GM23338 (cell line): ENCODE results near the gene ZNF23. TPM values are rescaled to one million over a fixed set of nuclear protein-coding genes. Genes with fewer than 3 reads are reported as not detected.

ENCODE experiments used
- ATAC-seq: fragments of 200-7000 bp; cut with Tn5 transposase; 3 replicates; pipeline ENCODE4 v1.9.1; 2020
- DNase-seq: peaks from one replicate; pipeline ENCODE4 v3.0.0-alpha.2; 2015; ENCODE audit warnings: low spot score
- H2AFZ ChIP-seq: fragments of 200-600 bp; sonication (generic); 2 replicates; pipeline ENCODE4 v1.8.0; 2016; ENCODE audit warnings: antibody characterized with exemption, mild to moderate bottlenecking, moderate library complexity
- H3F3A ChIP-seq: fragments of 200-600 bp; sonication (generic); replicated peaks from 2 replicates; pipeline ENCODE4 v1.8.0; 2017; ENCODE audit warnings: antibody characterized with exemption, mixed run types, low read depth
- H3K27ac ChIP-seq: fragments of 200-600 bp; sonication (generic); 2 replicates; pipeline ENCODE4 v1.6.1; 2016; ENCODE audit warnings: low read depth
- H3K27me3 ChIP-seq: fragments of 200-600 bp; sonication (generic); 2 replicates; pipeline ENCODE4 v1.8.0; 2016; ENCODE audit warnings: mild to moderate bottlenecking, mixed run types, moderate library complexity; ENCODE audit not compliant: insufficient read depth
- H3K36me3 ChIP-seq: fragments of 200-600 bp; sonication (generic); 2 replicates; pipeline ENCODE4 v1.8.0; 2016; ENCODE audit warnings: mild to moderate bottlenecking; ENCODE audit not compliant: insufficient read depth
- H3K4me1 ChIP-seq: fragments of 200-600 bp; sonication (generic); 2 replicates; pipeline ENCODE4 v1.8.0; 2016; ENCODE audit warnings: mild to moderate bottlenecking, moderate library complexity; ENCODE audit not compliant: insufficient read depth
- H3K4me2 ChIP-seq: fragments of 200-600 bp; sonication (generic); 2 replicates; pipeline ENCODE4 v1.7.1; 2017; ENCODE audit warnings: mixed run types
- H3K4me3 ChIP-seq: fragments of 200-600 bp; sonication (generic); 2 replicates; pipeline ENCODE4 v1.6.1; 2016; ENCODE audit warnings: mixed run types
- H3K79me2 ChIP-seq: fragments of 200-600 bp; sonication (generic); replicated peaks from 2 replicates; pipeline ENCODE4 v1.8.0; 2017; ENCODE audit warnings: mild to moderate bottlenecking; ENCODE audit not compliant: insufficient read depth
- H3K9me2 ChIP-seq: fragments of 200-600 bp; sonication (generic); 2 replicates; pipeline ENCODE4 v1.8.0; 2017; ENCODE audit not compliant: insufficient read depth
- H4K20me1 ChIP-seq: fragments of 200-600 bp; sonication (generic); replicated peaks from 2 replicates; pipeline ENCODE4 v1.8.0; 2017; ENCODE audit warnings: mild to moderate bottlenecking; ENCODE audit not compliant: insufficient read depth
- H3K27ac Mint-ChIP-seq: 2 replicates; pipeline ENCODE4 v1.8.0; 2020; ENCODE audit warnings: inconsistent platforms, mild to moderate bottlenecking, moderate library complexity, mixed read lengths
- H3K27me3 Mint-ChIP-seq: 3 replicates; pipeline ENCODE4 v1.8.0; 2022; ENCODE audit warnings: low read depth, mild to moderate bottlenecking, moderate library complexity, mixed read lengths, inconsistent platforms; ENCODE audit not compliant: insufficient read depth, poor library complexity
- H3K36me3 Mint-ChIP-seq: 3 replicates; pipeline ENCODE4 v1.8.0; 2021; ENCODE audit warnings: low read depth, mild to moderate bottlenecking, inconsistent platforms, moderate library complexity, mixed read lengths
- H3K4me1 Mint-ChIP-seq: 3 replicates; pipeline ENCODE4 v1.8.0; 2020; ENCODE audit warnings: mild to moderate bottlenecking, inconsistent platforms, mixed read lengths
- H3K4me3 Mint-ChIP-seq: 3 replicates; pipeline ENCODE4 v1.8.0; 2021; ENCODE audit warnings: moderate library complexity, mild to moderate bottlenecking, inconsistent platforms, mixed read lengths
- H3K9me3 Mint-ChIP-seq: 3 replicates; pipeline ENCODE4 v1.8.0; 2020; ENCODE audit warnings: moderate library complexity, mild to moderate bottlenecking, inconsistent platforms, mixed read lengths
- CREB1 ChIP-seq: fragments of 250-450 bp; sonication (Bioruptor Pico); IDR thresholded peaks from 2 replicates; pipeline ENCODE4 v1.5.0; 2020; ENCODE audit warnings: low read depth, mild to moderate bottlenecking, moderate library complexity
- CTCF ChIP-seq, 2 experiments: fragments of 200-600 bp in 1 of 2; sonication (generic) in 1 of 2; conservative IDR thresholded peaks; 2 replicates each; pipeline versions ENCODE4 v1.5.1 to v1.6.1; 2016 to 2017; ENCODE audit warnings: antibody characterized with exemption in 2 of 2, low read depth in 2 of 2, mild to moderate bottlenecking in 2 of 2, moderate library complexity in 1 of 2
- EZH2 ChIP-seq: fragments of 200-600 bp; sonication (generic); IDR thresholded peaks from one replicate; pipeline ENCODE4 v1.8.0; 2017; ENCODE audit warnings: antibody characterized with exemption, mild to moderate bottlenecking, low read depth; ENCODE audit not compliant: unreplicated experiment
- NANOG ChIP-seq: IDR thresholded peaks from 2 replicates; pipeline ENCODE4 v1.6.1; 2016; ENCODE audit warnings: antibody characterized with exemption, borderline replicate concordance
- POLR2AphosphoS5 ChIP-seq: IDR thresholded peaks from 2 replicates; pipeline ENCODE4 v1.6.1; 2016; ENCODE audit warnings: antibody characterized with exemption, low read depth
- polyA plus RNA-seq: library from polyadenylated mRNA; unstranded; fragments of >200 nt; fragmentation: Nextera tagmentation; extraction: Ambion mirVana; gene quantifications from 2 replicates; pipeline ENCODE4 v1.2.1, GENCODE V29; 2016
- total RNA-seq: library from RNA; depleted of rRNA; stranded (reverse); fragments of >200 nt; shearing (Covaris generic); gene quantifications from 2 replicates; pipeline ENCODE4 v1.2.3, GENCODE V29; 2014
- TF ChIP-seq, protein P1 (sequence below): IDR thresholded peaks from one replicate; pipeline ENCODE4 v1.6.1; 2018; ENCODE audit warnings: antibody characterized with exemption; ENCODE audit not compliant: unreplicated experiment

Gene ZNF23
- total and polyA plus RNA-seq, 2 experiments from 2014 or later: 8.4 to 8.8 TPM

DNA sequence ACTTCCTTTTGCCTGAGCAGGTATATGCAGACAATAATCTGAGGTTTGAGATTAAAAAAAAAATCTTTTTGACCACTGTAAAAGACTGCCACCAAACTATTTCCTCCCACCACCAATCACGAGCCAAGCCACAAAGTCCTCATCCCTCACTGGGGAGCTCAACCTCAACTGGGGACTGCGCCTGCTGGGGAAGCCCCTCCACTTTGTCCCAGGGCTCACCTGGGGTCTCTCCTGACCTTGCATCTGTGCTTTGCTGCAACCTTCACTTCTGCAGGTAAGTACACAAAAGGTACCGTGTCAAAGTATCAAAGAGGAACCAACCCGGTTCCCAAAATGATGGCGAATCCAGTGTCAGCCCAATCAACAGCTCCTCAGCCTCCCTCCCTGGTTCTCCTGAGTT lies 55.7 kb downstream of the ZNF23 start:
- DNase-seq (no peak), ATAC-seq (no peak)
- Mint-ChIP-seq H3K4me3 (no peak overlapping the region), H3K27me3 (peaks cover 8% of the 10 kb centered on the region), H3K36me3 (peaks cover 12% of the 10 kb centered on the region), H3K27ac (no peak overlapping the region), H3K4me1 (peaks cover 10% of the 10 kb centered on the region), H3K9me3 (peaks cover 22% of the 10 kb centered on the region)
- H3K4me1 ChIP-seq: peaks cover 12% of the 10 kb centered on the region
- no peaks in the 10 kb centered on the region for H3K9me2 ChIP-seq
- TF ChIP-seq CTCF (conservative IDR thresholded peaks at IDR 0.05; ENCODE audit: low read depth in 2 of 2) (no peak), POLR2AphosphoS5 (no peak), EZH2 (no peak), CREB1 (CRISPR knock-in tag) (no peak)
- TF ChIP-seq, protein P1, sequence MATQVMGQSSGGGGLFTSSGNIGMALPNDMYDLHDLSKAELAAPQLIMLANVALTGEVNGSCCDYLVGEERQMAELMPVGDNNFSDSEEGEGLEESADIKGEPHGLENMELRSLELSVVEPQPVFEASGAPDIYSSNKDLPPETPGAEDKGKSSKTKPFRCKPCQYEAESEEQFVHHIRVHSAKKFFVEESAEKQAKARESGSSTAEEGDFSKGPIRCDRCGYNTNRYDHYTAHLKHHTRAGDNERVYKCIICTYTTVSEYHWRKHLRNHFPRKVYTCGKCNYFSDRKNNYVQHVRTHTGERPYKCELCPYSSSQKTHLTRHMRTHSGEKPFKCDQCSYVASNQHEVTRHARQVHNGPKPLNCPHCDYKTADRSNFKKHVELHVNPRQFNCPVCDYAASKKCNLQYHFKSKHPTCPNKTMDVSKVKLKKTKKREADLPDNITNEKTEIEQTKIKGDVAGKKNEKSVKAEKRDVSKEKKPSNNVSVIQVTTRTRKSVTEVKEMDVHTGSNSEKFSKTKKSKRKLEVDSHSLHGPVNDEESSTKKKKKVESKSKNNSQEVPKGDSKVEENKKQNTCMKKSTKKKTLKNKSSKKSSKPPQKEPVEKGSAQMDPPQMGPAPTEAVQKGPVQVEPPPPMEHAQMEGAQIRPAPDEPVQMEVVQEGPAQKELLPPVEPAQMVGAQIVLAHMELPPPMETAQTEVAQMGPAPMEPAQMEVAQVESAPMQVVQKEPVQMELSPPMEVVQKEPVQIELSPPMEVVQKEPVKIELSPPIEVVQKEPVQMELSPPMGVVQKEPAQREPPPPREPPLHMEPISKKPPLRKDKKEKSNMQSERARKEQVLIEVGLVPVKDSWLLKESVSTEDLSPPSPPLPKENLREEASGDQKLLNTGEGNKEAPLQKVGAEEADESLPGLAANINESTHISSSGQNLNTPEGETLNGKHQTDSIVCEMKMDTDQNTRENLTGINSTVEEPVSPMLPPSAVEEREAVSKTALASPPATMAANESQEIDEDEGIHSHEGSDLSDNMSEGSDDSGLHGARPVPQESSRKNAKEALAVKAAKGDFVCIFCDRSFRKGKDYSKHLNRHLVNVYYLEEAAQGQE: no peak
- no peaks in the 10 kb centered on the region for H3K27me3 ChIP-seq
- no peaks in the 10 kb centered on the region for H3K79me2 ChIP-seq
- H3K36me3 ChIP-seq: no peaks in the 10 kb centered on the region; the same call in 1 of the 2 replicates
- H3K4me2 ChIP-seq: no peak overlapping the region
- H3K27ac ChIP-seq: no peak overlapping the region
- no peak overlapping the region for H3K4me3 ChIP-seq
- H3F3A ChIP-seq: no peaks in the 10 kb centered on the region
- H4K20me1 ChIP-seq: no peaks in the 10 kb centered on the region
- no peak overlapping the region for H2AFZ ChIP-seq

GRCh38 chr16:71404364-71404763 lies 57.7 kb downstream of the ZNF23 start:
- ATAC-seq: no peak
- Histone ChIP-seq H3K27ac (no peak overlapping the region), H3K4me3 (no peak overlapping the region), H4K20me1 (no peaks in the 10 kb centered on the region), H3K27me3 (no peaks in the 10 kb centered on the region), H3K79me2 (no peaks in the 10 kb centered on the region), H3K4me1 (peaks cover 23% of the 10 kb centered on the region), H3K9me2 (no peaks in the 10 kb centered on the region), H2AFZ (no peak overlapping the region), H3K4me2 (no peak overlapping the region), H3K36me3 (no peaks in the 10 kb centered on the region; the same call in 1 of the 2 replicates), H3F3A (no peaks in the 10 kb centered on the region)
- H3K4me1 Mint-ChIP-seq: peaks cover 21% of the 10 kb centered on the region
- peaks cover 5% of the 10 kb centered on the region for H3K27me3 Mint-ChIP-seq
- no peak overlapping the region for H3K4me3 Mint-ChIP-seq
- H3K36me3 Mint-ChIP-seq: peaks cover 12% of the 10 kb centered on the region
- no peak for DNase-seq
- H3K27ac Mint-ChIP-seq: no peak overlapping the region
- H3K9me3 Mint-ChIP-seq: peaks cover 22% of the 10 kb centered on the region
- TF ChIP-seq CREB1 (CRISPR knock-in tag): no peak
- no peak for TF ChIP-seq NANOG
- TF ChIP-seq EZH2: no peak
- TF ChIP-seq, protein P1: no peak
